Activated naive CD4-positive, alpha-beta T cell treated with Interleukin-2 at 50 U/mL for 16 hours (primary cell): Measurements from ENCODE around the gene PAX5.
A peak's percentile ranks its signal among the peaks of the same experiment; 100 is the strongest.

Experiments
- DNase-seq: peaks from one replicate; pipeline ENCODE4 v3.0.0-alpha.2; 2020

Gene PAX5

DNA sequence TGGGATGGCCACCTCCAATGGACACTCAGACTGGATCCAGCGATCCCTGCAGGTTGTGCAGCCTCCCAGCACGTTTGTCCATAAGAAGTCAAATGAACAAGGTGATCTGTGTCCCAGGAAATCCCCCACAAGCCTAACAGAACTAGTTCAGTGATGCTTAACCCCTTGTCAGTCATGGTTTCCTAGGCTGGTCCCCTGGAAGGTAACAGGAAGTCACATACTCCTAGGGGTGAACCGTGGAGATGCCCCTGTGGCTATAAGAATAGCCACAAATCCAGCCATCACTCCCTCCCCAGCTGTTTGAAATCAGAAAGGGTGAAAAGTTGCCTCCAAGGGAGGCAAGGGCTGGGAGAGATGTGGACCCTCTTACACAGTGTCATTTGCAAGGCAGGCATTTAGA lies 22.5 kb downstream of the PAX5 start:
- DNase-seq, result no peak

DNA sequence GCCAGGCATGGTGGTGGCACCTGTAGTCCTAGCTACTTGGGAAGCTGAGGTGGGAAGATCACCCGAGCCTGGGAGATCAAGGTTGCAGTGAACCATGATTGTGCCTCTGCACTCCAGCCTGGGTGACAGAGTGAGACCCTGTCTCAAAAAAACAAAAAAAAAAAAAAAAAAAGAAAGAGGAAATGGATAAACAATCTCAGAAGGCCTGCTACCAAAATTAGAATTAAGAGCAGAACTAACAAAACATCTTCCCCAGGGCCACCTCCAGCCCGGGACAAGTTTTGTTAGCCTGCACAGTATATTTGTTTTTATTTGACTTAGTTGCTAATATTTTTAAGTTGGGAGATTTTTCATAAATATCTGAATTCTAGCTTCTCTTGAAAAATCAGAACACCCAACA lies 23.1 kb downstream of the PAX5 start:
- no peak for DNase-seq

DNA sequence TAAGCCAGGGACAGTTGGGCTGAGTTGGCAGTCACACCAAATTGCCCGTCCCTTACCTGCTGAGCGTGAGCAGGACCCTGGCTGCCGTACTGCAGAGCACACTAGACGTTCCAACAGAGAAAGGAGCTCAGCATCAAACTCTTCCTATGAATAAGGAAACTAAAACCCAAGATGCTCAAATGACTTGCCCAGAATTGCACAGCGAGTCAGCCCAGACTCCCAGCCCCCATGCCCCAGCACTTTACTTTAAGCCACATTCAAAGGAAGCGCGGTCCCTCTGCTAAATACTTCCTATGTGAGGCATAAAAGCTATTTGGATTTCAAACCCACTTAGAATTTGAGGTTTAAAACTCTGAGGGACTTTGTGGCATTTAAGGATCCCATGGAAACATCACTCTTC lies 23.9 kb downstream of the PAX5 start:
- DNase-seq, result no peak

DNA sequence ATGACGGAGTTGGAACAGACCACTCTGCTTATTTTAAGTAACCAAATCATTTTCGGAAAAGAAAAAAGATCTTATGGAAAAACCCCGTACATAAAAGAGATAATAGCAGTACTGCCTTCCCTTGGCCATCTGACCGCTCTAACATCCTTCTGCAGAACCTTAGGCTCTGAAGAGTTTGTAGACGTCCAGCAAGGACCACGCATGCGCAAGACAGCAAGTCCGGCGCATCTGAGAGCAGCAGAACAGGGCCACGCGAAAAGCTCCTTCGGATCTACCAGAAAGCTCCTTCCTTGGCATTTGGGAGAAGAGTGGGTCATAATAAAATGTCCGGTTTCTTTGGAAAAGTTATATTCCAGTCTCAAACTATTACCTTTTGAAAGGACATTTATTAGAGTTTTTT lies 26.8 kb downstream of the PAX5 start:
- no peak for DNase-seq

DNA sequence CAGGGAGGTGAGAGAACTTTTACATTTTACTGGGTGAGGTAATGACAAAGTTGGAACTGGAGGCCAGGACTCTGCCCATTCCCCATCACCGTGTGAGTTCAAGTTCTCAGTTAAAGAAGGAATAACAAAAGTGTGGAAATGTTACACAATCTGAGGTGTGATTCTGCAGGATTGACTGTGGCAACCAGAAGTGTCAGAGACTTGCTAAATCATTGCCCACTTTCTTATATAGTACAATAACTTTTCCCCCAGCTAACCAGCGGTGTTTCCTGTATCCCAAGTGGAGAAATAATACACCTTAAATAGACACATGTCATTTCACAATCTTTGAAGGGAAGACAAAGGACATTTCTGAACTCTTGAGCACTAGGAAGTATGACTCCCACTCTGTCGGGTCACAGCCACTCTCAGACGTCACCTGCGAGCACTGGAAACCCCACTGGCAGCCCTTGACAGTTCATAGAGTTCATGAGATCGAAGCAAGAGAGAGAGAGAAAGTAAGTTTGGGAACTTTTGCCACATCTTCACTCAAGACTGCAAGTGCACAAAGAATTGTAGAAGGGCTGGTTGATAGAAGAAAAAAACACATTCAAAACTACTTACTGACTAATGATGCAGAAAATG lies 28.4 kb downstream of the PAX5 start:
- DNase-seq, result no peak

DNA sequence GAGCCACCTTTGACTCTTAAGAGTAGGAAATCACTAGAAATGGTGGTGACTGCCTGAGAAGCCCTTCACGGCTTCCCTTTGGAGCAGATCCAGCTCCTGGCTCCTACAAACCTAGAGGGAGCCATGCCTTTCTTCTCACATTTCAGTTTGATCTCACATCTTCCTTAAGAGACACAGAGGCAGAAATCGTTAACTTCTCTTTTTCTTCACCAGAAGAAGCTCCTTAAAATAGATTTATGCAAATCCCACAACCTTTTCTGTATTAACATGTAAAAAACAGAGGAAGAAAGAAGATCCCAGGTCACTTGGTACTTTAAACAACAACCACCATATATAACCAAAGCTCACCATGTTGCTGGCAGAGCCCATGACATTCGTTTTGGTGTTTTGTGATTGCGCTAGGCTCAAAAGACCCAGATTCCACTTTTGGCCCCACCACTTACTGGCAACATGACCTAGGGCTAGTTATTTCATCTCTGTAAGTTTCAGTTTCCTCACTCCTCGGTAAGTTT lies 29.6 kb downstream of the PAX5 start:
- no peak for DNase-seq

DNA sequence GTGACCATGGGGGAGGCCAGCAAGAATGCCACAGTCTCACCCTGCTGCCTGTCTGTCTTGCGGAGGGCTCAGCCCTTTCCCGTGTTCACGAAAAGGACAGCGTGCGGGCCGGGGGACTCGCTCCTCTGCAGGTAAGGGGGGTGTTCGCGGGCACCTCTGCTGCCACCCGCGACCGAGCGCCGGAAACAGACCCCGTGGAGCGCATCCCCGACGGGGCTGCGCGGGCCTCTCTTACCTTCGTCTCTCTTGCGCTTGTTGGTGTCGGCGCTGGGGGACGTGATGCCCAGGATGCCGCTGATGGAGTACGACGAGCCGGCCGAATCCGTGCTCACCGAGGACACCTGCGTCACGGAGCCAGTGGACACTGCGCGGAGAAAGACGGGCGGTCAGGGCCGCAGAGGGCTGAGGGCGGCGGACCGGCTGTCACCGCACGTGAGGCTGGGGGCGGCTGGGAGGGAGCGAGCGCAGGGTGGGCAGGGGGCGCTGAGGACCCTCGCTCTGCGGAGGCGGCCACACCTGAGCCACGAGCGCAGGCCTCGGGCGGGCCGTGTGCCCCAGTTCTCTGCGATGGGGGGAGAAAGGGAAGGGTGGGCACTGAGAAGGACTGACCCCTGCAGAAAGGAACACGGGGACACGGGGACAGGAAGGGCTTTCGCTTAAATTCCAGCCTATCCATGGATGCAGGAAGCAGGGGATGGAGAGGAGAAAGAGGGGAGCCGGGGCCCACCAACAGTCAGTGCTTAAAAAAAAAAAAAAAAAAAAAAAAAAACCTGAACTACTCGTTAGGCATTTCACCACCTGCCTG lies 31.5 kb downstream of the PAX5 start:
- no peak for DNase-seq

DNA sequence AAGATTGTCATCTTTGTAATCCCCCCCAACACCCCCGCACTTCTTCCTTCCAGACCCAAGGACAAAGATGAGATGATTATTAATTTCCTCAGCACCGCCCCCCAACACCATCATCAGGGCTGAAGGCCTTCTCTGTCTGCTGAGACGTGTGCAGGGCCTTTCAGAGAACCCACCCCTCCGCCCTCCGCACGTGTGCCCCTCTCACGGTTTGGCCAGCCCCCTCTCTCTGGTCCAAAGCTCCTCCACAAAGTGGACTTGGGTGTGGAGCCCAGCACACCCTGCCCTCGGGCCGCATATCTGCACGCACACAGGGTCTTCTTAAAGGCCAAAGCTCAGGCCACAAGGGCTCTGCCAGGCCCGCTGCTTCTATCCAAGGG lies 32.0 kb downstream of the PAX5 start:
- no peak for DNase-seq

DNA sequence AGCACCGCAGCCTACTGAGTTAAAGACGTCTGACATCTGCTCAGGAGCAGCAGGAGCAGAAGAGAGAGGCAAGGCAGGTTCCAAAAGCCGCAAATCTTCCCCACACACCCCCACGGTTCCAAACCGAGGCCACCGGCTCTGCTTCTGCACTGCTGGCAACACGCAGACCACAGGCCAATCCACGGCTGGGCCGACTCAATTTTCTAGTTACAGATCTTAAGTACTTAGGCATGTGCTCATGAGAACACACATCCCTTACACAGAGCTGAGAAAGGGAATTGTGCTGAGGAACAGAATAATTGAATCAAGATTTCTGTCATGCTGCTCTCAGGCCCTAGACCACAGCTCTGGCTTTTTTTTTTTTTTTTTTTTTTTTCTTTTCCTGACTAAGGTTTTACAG lies 32.6 kb downstream of the PAX5 start:
- no peak for DNase-seq

DNA sequence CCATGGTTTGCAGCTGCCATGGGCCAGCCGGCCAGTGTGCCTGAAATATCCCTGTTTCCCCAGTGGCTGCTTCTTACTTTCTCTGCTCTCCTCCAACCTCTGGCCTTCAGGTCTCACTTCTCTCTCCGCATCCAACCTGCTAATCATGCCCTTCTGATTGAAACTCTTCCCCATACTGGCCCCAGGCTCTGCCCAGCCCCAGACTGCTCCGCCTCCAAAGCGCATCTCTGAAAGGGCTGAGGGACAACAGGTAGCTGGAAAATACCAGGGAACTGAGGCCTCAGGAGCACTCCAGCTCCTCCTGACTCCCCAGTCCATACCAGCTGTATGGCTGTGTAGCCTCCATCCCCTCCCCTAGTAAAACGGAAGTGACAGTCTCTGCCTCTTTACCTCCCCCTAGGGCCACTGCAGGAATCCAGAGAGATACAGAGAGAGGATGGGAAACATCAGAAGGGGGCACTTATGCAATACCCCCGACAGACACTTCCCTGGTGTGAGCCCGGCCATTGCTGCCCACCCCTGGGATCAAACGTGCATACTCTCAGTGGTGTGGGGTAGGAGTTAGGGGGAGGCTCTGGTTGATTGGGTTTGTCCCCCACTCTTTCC lies 34.2 kb downstream of the PAX5 start:
- no peak for DNase-seq

DNA sequence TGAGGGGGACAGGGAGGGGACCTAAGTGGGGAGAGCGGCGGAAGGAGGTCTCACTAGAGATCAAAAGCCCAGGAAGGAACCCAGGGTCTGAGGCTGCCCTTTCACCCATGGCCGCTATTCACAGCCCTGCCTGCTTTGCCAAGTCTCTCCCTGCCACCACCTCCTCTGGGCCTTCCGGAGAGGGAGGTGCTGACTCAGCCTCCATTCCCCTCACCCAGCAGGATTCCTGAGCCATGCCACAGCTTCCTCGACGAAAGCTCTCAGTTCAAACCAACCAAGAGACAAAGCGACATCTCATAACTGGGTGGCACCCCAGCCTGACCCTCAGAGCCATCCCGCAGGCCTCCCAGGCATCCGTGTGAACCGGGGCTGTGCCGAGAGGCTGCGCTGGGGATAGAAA lies 36.7 kb downstream of the PAX5 start:
- no peak for DNase-seq

DNA sequence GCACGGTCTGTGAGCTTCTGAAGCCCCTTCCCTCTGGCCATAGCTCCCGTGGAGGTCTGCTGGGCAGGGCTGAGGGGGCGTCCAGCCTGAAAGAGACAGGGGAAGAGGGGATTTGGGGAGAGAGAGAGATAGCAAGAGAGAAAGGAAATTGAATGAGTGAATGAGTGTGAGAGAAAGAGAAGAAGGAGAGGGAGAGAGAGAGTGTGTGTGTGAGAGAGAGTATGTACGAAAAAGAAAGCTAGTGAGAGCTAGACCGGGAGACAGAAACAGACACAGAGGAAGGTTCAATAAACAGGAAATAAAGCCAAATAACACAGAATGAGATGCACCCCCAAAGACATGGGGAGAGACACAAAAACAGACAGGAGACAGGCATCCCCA lies 37.4 kb downstream of the PAX5 start:
- no peak for DNase-seq

DNA sequence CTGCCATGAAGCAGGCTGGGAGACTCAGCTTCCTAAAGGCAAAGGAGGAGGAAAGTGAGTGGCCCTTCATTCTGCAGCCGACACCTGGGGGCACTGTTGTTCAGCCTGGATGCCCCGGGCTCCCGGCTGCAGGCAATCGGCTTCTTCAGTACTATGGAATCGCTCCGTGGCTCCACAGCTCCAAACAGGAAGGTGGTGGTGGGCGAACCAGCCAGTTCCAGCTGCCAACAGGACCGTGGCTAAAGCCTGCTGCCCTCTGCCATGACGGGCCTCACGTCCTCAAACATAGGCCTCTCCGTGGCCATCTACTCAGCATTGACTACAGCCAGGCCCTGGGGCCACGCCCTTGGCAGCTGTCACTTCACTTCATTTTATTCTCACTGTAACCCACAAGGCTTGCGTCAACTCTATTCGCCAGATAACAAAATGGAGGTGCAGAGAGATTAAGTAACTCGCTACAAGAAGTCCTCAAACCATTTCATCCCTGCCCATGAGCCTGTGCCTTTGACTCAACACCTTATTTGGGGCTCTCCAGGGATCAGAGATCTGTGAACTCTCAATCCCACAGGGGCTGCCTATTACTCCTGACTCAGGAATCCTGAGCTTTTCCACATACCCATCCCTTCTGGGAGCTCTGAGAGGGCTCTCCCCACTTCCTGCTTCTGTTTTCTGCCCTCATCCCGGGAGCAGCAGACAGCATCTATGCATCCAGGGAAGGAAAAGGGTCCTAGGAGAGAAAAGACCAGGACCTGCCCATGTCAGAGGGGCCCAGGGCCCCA lies 38.0 kb downstream of the PAX5 start:
- DNase-seq, result peak; percentile 58

DNA sequence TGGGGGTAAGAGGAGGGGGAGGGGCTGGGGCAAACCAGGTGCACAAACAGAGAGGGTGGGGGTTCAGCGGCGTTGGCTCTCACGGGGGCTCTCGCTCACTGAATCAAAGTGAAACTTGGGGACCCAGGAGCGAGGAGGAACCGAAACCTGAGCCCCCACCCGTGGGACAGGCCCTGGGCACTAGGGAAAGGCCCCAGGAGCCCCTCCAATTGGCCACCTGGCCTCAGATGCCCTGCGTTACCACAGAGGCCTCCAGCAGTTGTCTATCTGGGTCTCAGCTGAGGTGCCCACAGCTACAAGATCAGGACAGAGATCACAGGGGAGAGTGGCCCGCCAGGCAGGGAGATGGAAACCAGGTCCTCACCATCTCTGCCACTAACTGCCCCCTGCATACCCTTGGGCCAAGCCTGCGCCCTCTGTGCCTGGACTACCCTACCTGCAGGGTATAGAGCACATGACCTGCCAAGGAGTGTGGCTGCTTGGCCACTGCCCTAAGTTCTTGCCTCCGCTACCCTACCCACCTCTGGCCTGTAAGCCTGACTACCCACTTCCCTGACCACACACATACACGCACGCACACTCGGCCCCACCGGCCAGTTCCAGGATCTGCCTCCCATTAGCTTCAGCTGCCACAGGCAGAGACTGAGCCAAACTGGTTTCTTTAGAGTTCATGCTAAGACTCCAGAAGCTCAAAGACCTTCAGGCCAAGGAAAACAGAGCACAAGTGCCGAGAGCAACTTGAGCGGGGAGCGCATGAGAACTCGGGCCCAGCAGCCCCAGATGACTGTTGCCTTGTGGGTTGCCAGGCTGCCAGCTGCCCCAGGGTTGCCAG lies 39.9 kb downstream of the PAX5 start:
- no peak for DNase-seq

DNA sequence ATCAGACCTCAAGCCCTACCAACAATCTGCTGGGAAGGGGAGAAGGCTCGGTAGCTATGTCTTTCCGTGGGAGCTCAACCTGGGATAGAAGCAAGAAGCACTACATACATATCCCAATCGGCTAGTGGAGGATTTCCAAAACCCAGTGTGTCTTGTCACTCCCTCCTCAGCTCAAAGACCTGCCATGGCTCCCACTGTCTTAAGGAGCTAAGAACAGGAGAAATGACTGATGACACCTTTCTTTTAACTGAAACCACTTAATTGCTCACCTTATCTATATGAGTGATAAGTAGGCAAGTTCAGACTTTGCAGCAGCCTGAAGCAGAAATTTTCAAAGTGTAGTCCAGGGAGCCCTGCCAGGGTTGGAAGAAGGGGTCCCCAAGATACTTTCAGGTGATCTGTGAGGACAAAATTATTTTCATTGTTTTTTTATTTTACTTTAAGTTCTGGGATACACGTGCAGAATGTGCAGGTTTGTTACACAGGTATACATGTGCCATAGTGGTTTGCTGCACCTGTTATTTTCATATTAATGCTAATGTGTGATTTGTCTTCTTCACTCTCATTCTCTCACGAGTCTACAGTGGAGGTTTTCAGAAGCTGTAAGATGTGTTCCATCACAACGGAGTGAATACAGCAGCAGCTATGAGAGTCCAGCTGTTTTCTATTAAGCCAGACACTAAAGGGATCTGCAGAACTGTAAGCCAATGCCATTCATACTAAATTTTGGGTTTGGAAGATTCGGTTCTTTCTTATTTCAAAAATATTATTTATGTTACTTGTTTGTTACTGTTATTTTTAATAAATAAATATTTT lies 41.4 kb downstream of the PAX5 start:
- no peak for DNase-seq

DNA sequence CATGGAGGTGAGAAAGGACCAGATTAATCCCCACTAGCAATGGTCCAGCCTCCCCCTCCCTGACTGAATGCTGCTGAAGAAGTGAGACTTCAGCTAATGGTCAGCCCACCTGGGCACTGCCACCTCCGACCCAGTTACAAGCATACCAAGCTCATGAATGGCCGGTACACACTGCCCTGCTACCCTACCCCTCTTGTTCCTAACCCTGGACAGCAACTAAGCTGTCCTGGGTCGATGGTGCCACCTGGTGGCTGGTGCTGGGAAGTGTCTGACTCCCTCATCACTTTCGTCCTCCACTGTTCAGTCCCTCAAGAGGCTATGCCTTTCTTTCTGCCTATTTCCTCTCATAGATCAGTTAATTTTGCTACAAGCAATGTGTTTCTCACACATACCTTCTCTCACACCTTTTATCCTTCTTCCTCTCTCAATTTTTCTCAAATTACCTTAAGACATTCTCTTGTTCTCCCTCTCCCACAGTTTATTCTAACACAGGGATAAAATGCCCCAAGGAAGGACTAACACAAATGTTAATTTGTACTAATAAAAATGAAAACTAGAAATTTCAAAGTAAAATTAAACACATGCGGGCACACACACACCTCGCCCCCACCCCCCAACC lies 42.4 kb downstream of the PAX5 start:
- peak; percentile 30 for DNase-seq

DNA sequence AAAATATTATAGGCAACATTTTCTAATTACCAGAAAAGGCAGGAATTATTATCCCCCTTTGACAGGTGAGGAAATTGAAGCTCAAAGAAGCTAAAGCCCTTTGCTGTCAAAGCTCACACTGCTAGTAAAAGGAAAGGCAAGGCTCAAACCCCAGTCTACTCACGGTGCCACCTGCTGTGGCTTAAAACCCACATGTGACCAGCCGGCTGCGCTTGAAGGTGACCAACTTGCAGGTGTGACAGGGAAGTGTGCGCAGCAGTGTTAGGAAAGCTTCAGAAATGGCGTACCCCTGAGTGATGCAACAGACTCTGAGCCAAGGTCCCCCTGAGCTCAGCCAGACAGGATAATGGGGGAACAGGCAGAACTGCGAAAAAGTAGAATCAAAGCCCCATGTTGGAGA lies 45.2 kb downstream of the PAX5 start:
- DNase-seq, result no peak

DNA sequence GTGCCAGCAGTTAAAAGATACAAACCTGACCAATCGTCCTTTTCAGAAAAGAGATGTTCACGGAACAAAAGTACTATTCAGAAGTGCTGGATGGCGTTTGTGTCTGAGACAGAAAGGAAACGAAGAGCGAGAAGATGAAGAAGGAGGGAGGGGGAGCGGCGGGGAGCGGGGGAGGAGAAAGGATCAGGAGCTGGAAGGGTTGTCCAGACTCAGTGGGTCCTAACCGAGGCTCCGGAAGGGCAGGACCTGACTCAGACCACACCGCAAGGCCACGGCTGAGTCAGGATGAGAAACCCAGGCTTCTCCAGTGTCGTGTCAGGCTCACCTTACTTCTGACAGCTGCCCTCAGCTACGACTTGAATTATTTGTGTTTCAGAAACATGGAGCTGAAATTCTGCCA lies 46.2 kb downstream of the PAX5 start:
- no peak for DNase-seq

DNA sequence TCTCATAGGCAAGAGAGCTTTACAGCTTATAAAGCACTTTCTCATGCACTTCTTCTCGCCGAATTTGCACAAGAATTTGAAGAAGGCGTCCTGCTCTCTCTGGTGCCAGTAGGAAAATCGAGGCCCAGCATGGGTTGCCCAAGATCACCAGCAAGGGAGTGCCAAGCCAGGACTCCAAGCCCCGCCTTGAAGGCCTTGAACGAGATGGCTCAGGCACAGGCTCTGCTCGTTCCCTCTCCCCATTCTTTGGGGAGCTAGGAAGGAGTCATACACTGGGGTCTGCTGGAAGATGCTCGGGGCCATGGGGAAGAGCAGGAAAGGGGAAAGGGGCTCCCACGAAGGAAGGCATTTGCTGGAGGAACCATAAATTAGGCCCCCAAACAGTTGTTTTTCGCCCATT lies 46.7 kb downstream of the PAX5 start:
- no peak for DNase-seq

DNA sequence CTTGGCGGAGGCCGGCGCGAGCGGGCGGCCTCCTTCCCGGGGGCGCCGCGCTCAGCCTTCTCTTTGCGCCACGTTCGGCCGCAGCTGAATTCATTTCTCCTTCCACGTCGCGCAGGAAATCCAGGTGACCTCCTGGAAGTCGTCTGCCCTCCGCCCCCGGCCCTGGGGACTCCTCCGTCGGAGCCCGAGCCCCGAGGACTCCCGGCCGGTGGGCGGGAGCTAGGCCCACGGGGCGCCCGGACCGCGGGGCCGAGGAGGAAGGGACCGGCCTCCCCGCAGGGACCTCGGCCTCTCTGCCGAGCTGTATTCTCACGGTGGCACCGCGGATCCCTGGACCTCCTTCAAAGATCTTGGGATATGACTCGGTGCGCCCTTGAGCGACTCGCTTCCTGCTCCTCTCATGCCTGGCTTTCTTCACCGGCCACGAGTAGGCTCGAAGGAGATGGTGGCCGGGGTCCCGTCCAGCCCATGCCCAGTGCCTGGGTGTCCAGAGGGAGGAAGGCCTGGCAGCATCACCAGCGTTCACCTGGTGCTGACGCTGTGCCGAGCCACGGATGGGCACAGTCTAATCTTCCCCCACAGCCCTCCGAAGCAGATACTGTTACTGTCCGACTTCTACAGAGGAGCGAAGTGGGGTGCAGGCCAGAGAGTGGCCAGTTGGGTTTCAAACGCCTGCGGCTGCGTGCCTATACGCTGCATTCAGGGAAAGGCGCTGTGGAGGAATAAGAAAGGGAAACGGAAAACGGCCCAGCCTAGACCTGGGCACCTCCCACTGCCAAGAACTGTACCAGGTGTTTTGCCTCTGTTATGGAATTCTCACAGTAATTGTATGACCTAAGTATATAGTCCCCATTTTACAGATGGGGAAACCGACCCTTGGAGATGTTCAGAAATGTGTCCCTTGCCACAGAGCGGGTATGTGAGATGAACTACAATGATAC lies 47.3 kb downstream of the PAX5 start:
- DNase-seq, result no peak
